HG03280 (cell line): Measurements from ENCODE around the gene FNDC3B.

Experiments used
- ATAC-seq: cut with Tn5 transposase; IDR thresholded peaks from one replicate; pipeline ENCODE4 v1.9.1; 2021; ENCODE audit warnings: mild to moderate bottlenecking, moderate library complexity; ENCODE audit not compliant: unreplicated experiment

The FNDC3B gene

DNA sequence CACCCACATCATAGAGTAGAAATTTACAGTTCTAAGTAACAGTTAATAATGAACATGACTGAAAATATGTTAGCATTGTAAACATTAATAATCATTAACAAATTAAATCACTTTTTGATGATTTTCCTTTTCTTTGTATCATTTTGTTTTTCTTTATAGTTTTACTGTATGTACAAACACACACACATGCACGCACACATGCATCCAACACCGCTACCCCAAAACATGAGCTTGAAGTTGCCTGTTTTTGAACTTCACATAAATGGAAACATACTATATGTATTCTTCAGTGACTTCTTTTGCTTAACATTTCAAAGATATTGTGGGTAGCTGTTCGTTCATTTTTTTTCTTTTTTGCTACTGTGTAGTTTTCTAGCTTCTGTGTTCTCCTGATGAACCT, 123.9 kb downstream of the FNDC3B start:
- ATAC-seq: no peak

- ATAC-seq: no peak
Observed at GRCh38 chr3:172164620-172165362, 125.4 kb downstream of the FNDC3B start.

GRCh38 chr3:172166261-172166660, 126.9 kb downstream of the FNDC3B start:
- ATAC-seq: no peak

- no peak for ATAC-seq
Observed at GRCh38 chr3:172166890-172167289, 127.5 kb downstream of the FNDC3B start.

DNA sequence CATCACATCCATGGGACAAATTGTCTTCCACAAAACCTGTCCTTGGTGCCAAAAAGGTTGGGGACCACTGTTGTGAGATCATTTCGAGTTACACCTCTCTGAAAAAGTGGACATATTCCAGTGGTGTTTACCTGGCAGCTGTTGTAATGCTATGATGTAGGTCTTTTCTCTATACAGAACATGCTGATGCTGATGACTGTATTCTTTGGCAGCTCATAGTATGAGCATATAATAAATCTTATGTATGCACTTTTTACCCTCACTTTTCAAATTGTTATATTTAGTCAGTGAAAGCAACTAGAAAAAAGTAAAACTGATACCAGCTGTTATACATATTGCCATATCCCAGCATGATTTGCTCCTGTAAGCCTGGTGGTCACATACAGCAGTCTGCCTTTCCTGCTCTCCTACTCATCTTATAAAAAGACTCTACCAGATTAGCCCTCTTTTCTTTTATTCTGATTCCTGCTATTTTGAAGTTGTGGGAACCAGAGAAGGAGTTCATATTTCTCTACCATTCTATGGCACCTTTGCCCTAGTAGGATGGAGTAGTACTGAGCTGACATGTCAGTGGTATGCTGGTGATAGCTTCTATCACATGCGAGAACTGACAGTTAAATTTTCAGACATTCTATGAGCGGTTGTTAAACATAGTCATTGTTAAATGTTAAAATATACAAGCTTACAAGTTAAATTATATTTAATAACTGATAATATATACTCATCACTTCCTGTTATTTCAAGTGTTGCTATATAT, 128.7 kb downstream of the FNDC3B start:
- ATAC-seq: no peak

- no peak for ATAC-seq
Observed at GRCh38 chr3:172170073-172170709, 130.8 kb downstream of the FNDC3B start.

GRCh38 chr3:172170841-172171240, 131.5 kb downstream of the FNDC3B start:
- ATAC-seq: no peak

DNA sequence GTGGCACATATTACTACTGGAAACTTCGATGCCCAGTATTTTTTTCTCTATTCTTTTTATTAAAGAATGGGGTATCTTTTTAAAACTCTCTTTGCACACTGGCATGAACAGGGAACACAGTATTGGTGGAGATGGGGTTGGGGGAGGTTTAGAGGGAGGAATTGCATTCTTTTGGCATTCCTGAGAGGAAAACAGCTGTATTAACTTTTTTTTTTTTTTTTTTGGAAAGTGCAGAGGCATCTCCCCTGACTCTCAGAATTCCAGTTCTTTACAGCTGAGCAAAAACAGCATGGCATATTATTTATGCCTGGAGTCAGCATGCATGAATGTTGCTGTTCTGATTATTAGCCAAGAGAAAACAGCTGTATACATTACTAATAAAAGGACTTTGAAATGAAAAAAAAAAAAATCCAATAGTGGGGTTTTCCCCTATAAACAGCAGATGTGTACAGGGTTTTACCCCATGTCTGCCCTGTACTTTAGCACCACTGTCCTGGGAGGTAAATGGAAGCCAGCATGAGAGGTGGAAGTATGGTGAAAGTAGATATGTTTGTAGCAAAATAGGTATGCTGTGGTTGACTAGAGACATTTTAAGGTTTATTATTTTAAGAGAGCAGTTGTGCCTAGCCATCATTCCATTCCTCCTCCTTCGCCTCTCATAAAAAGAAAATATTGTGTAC, 132.2 kb downstream of the FNDC3B start:
- no peak for ATAC-seq

- ATAC-seq: no peak
Observed at GRCh38 chr3:172173316-172174254, 134.2 kb downstream of the FNDC3B start.

GRCh38 chr3:172174513-172175253, 135.3 kb downstream of the FNDC3B start:
- no peak for ATAC-seq

- no peak for ATAC-seq
Observed at GRCh38 chr3:172175254-172175599, 135.8 kb downstream of the FNDC3B start.

- ATAC-seq: no peak
Observed at GRCh38 chr3:172176061-172176770, 136.8 kb downstream of the FNDC3B start.

DNA sequence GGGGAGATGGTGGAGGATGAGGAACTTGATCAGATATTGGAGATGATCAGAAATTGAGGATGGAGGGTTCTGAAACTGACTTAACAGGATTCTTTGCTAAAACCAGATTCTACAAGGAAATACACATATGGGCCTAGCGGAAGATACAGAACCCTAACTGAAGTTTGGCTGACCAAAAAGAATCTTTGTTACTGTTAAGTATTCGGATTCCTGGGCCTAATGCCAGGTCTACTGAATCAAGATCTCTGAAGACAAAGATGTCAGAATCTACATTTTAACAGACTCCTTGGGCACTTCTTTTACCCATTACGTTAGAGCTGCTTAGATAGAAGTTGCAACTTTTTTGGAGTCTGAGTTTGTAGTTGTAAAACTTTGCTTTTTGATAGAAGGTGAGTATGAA, 137.7 kb downstream of the FNDC3B start:
- no peak for ATAC-seq

DNA sequence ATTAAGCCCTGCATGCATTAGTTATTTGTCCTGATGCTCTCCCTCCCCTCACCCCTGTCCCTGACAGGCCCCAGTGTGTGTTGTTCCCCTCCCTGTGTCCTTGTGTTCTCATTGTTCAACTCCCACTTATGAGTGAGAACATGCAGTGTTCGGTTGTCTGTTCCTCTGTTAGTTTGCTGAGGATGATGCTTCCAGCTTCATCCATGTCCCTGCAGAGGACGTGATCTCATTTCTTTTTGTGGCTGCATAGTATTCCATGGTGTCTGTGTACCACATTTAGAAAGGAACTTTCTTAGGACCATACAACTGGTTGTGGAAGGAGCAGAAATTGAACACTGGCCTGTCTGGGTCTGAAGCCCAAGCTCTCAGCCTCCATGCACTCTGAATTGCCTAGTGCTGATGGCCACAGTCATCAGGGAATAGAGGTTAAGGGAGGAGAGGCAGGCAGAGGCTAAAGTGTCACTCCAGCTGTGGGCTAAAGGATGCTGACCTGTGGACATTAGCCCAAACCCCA, 138.5 kb downstream of the FNDC3B start:
- ATAC-seq: no peak

GRCh38 chr3:172179680-172180399, 140.5 kb downstream of the FNDC3B start:
- ATAC-seq: peak; percentile 62

- ATAC-seq: no peak
Observed at GRCh38 chr3:172180473-172180872, 141.1 kb downstream of the FNDC3B start.

- no peak for ATAC-seq
Observed at GRCh38 chr3:172181932-172182586, 142.7 kb downstream of the FNDC3B start.

- no peak for ATAC-seq
Observed at GRCh38 chr3:172182797-172183196, 143.4 kb downstream of the FNDC3B start.
